GM19035 (cell line): Measurements from ENCODE around the gene SCPEP1.
A peak's percentile ranks its signal among the peaks of the same experiment; 100 is the strongest.

Experiments used
- ATAC-seq: cut with Tn5 transposase; IDR thresholded peaks from one replicate; pipeline ENCODE4 v1.9.1; 2021; ENCODE audit not compliant: unreplicated experiment

The SCPEP1 gene

DNA sequence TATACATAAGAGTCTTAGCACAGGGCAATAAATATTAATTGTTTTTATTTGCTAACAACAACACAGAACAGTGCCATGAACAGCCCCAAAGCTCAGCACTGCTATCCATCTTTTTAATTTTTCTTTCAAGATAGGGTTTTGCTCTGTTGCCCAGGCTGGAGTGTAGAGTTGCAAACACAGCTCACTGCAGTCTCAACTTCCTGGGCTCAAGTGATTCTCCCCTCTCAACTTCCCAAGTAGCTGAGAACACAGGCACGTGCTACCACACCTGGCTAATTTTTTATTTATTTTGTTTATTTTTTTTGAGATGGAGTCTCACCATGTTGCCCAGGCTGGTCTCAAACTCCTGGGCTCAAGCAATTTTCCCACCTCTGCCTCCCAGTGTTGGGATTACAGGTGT lies 59.5 kb downstream of the SCPEP1 start:
- ATAC-seq: no peak

DNA sequence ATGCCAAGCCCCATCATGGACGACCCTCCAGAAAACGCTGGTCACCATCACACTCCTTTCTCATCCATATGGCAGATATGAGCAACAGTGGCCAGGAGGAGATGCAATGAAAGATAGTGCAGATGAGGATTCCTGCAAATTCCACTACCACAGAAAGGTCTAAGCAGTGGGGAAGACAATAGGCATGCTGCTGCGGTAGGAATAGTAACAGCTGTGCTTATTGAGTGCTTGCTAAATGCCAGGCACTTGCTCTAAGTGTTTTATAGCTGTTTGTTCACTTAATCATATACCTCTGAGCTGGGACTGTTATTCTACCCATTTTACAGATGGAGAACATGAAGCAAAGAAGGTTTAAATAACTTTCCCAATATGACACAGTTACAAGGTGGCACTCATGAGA lies 60.6 kb downstream of the SCPEP1 start:
- no peak for ATAC-seq

DNA sequence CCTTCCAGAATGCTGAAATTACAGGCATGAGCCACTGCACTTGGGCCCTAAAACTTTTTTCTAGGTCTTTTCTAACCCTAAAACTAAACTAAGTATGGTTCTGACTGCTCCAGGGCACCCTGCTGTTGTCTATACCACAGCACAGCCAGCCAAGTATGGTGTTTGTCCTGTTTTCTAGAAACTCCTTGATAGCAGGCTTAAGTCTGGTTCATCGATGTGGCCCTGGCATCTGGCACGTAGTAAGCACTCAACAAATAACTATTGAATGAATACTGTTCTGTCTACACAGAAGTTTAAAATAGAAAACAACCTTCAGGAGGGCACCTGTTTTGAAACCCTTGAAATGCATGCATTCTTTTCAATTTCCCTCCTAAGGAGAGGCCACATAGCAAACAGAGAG lies 62.6 kb downstream of the SCPEP1 start:
- ATAC-seq: no peak

DNA sequence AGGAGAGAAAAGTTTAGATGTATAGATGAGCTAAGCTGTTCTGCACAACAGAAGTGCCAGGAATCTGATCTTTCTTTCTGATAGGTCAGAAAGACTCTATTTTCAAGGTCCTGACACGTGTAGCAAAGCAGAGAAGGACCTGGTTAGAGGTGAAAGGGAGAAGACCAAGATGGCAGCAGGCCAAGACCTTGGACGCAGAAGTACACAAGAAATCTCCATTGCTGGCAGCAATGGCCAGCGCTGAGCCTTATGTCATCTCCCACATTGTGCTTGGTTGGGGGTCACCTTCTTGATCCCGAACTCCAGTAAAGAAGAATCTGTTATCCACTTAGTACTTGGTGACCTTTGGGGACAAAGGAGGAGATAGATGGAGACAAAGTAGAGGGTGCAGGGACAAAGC lies 65.3 kb downstream of the SCPEP1 start:
- no peak for ATAC-seq

DNA sequence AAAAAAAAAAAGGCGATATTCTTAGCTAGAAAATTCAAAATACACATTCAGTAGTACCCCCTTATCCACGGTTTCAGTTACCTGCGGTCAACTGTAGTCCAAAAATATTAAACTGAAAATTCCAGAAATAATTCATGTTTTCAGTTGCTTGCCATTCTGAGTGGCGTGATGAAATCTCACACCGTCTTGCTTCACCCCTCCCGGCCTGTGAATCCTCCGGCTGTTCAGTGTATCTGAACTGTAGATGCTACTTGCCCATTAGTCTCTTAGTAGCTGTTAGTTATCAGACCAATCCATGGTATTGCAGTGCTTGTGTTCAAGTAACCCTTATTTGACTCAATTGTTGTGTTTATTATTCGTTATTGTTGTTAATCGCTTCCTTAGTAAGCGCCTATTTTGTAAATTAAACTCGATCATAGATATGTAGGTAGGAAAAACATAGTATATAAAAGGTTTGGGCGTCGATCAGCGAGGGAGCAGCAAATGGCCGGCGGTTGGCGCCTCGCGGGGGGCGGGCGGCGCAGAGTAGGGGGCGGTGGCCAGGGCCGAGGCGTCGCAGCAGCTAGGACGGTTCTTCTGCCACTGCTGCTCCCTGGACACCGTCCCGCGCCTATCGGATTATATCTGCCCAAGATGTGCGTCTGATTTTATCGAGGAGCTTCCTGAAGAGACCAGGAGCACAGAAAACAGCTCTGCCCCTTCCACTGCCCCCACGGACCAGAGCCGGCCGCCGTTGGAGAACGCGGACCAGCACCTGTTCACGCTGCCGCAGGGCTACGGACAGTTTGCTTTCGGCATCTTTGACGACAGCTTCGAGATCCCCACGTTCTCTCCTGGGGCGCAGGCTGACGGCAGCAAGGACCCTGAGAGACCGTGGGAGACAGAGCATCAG lies 67.3 kb downstream of the SCPEP1 start:
- ATAC-seq: no peak

DNA sequence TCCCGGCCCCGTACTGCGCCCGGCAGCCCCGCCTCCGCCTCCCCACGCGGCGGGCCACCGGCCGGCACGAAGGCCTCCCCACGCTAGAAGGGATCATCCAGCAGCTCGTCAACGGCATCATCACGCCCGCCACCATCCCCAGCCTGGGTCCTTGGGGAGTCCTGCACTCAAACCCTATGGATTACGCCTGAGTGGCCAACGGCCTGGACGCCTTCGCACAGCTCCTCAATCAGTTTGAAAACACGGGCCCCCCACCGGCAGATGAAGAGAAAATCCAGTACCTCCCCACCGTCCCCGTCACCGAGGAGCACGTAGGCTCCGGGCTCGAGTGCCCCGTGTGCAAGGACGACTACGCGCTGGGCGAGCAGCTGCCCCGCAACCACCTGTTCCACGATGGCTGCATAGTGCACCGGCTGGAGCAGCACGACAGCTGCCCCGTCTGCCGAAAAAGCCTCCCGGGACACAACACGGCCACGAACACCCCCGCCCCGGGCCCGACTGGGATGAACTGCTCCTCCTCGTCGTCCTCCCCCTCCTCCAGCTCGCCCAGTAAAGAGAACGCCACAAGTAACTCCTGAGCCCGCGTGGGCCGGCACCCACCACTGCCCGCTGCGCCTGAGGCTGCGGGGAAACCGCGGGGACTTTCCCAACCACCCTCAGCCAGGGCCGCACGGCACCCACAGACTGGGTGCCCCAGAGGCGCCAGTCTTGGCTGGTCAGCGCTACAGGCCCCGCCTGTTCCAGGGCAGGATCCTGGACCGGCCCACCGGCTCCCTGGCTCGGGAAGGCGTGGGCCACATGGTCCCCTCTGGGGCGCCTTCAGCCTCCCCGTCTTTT lies 68.2 kb downstream of the SCPEP1 start:
- ATAC-seq: peak; percentile 68

DNA sequence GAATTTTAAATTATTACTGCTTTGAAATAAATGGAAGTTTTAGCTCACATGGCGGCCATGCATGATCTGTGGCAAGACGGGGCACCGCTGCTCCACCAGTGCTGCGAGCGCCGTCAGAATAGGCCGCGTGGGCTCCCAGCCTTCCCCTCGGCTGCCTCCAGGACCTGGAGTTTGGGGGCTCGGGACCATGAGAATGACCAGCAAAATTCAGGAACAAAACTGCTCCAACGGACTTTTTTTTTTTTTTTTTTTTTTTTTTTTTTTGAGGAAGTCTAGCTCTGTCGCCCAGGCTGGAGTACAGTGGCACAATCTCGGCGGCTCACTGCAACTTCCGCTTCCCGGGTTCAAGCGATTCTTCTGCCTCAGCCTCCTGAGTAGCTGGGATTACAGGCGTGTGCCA lies 68.8 kb downstream of the SCPEP1 start:
- no peak for ATAC-seq

DNA sequence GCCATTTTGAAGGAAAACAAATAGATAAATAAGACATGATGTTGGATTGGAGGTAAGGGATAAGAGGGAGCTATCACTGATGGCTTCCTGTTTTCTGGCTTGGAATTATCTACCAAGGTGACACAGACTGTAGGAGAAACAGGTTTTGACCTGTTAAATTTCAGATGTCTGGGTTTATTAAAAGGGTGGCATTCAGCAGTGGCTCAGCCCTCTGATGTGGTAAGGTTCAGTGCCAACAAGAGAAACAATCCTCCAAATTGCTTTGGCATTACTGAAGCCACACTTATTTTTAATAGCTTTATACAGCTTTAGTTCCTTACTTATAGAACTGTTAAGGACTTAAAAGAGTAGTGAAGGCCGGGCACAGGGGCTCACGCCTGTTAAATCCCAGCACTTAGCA lies 70.2 kb downstream of the SCPEP1 start:
- no peak for ATAC-seq

DNA sequence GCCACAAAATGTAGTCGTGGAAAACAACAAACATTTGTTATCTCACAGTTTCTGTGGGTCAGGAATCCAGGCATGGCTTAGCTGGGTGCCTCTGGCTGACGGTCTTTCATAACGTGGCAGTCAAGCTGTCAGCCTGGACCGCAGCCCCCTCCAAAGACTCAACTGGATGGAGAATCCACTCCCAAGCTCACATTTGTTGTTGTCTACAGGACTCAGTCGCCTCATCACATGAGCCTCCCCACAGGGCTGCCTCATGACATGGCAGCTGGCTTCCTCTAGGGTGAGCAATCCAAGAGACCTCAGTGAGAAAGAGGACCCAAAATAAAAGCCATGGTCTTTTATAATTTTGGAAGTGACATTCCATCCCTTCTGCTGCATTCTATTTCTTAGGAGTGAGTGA lies 72.4 kb downstream of the SCPEP1 start:
- ATAC-seq: no peak

DNA sequence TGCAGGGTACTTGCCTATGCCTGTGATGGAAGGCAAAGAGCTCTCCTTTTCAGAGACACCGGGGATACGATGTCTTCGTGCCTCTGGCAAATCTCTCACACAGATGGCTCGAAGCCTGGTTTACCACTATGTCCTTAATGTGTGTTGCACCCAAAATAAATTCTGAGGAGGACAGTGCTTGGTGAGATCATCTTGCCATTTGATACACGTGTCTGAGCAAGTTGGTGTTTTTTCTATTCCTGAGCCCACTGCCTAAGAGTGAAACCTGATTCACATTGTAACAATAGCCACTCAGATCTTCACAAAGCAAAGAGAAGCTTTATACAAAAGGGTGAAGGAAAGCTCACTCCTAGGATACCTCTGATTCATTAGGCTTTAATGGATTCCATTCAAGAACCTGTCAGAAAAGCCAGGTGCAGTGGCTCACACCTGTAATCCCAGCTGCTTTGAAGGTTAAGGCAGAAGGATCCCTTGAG lies 74.0 kb downstream of the SCPEP1 start:
- ATAC-seq: no peak
